Measurements from ENCODE around the gene FDX2. TPM values are rescaled to one million over a fixed set of nuclear protein-coding genes. Genes with fewer than 3 reads are reported as not detected.

Gene FDX2
- polyA plus RNA-seq, 1 donor from 2014 or later: 82.7 TPM

DNA sequence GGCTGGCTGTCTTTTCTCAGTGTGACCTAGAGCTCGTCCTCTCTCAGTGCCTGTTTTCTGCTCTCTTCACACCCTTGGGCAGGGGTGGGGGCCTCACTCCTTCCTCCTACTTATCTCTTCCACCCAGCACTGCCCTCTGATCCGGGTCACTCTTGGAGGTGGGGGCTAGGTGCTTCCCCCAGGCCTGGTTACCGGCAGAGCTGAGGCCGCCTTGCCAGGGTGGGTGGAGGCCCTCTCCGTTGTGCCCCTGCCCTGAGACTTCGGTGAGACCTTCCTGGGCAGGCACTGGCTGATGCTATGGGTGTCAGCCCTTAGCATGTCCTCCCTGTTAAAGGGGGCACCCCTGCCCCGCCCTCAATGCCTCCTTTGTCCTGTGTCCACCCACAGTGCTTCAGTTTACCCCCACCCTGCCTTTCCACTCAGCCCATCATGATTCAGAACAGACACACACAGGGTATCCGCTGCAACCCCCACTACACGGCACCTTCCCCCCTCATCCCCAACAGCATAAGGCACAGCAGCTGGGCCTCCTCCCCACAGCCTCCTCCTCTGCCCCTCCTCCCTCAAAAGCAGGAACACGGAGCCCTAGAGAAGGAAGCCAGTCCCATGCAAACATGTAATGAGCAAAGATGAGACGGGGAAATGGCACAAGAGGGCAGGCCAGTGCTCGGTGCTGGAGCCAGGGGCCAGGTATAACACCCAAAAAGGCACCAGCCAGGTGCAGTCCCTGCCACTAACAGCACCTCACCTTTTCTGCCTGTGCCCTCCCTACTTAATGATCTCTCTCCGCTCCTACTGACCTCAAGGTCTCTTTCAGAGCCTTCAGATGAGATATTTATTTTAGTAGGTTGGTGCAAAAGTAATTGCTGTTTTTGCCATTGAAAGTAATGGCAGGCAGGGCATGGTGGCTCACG is 16.0 kb downstream of the FDX2 start:
- Histone ChIP-seq H4K20me1 (ENCODE audit: insufficient read depth) (no peaks in the 10 kb centered on the region), H3K4me2 (ENCODE audit: low read length) (no peak overlapping the region), H3K27me3 (ENCODE audit: insufficient read depth, low read depth, low read length) (peaks cover 30% of the 10 kb centered on the region), H3K79me2 (replicated peaks; ENCODE audit: insufficient read depth, low read length) (no peaks in the 10 kb centered on the region), H3K27ac (ENCODE audit: low read length) (no peak overlapping the region), H3K9me2 (ENCODE audit: insufficient read depth, low read length) (no peaks in the 10 kb centered on the region), H3K36me3 (ENCODE audit: insufficient read depth, low read length) (no peaks in the 10 kb centered on the region), H2AFZ (ENCODE audit: low read depth, low read length) (no peak overlapping the region), H3F3A (ENCODE audit: insufficient read depth, low read length, poor library complexity, severe bottlenecking) (no peaks in the 10 kb centered on the region), H3K4me3 (ENCODE audit: low read length) (no peak overlapping the region), H3K9ac (ENCODE audit: low read length) (no peak overlapping the region), H3K9me3 (ENCODE audit: low read length) (no peaks in the 10 kb centered on the region)
- TF ChIP-seq MXI1 (conservative IDR thresholded peaks at IDR 0.05; ENCODE audit: poor library complexity, severe bottlenecking) (no peak), POLR2AphosphoS5 (IDR thresholded peaks at IDR 0.05) (no peak), RAD21 (conservative IDR thresholded peaks at IDR 0.05) (no peak), TAF1 (IDR thresholded peaks at IDR 0.05; ENCODE audit: low read depth) (no peak)

DNA sequence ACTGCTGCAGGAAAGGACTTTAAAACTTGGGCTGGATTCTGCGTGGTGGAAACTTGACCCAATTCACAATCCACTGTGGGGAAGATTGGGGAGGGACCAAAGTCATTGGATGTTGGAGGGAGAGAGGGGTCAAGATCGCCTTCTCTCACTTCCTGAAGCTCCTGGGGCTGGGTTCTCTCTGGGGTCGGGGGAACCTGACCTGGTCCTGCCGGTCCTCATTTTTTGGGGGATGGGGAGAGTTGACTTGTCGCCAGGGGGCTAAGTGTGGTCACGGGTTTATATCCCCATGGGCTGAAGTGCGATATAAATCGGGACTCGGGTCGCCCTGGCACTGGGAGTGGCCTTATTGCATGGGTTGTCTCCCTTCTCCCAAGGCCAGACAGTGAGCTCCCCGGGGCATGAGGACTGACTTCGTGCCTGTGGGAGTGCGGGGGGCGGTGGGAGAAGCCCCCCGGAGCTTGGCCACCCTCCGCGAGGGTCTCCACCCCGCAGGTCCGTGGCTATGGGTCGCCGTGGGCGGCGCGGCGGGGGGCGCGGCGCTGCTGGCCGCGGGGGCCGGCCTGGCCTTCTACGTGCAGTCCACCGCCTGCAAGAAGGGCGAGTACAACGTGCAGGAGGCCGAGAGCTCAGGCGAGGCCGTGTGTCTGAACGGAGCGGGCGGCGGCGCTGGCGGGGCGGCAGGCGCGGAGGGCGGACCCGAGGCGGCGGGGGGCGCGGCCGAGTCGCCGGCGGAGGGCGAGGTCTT is 19.8 kb downstream of the FDX2 start:
- Histone ChIP-seq H3K36me3 (ENCODE audit: insufficient read depth, low read length) (no peaks in the 10 kb centered on the region), H3K9me3 (ENCODE audit: low read length) (no peaks in the 10 kb centered on the region), H3K79me2 (replicated peaks; ENCODE audit: insufficient read depth, low read length) (no peaks in the 10 kb centered on the region), H3K27me3 (ENCODE audit: insufficient read depth, low read depth, low read length) (peaks cover 67% of the 10 kb centered on the region), H3K4me3 (ENCODE audit: low read length) (no peak overlapping the region), H3K9me2 (ENCODE audit: insufficient read depth, low read length) (no peaks in the 10 kb centered on the region), H3K4me2 (ENCODE audit: low read length) (no peak overlapping the region), H4K20me1 (ENCODE audit: insufficient read depth) (no peaks in the 10 kb centered on the region), H3K27ac (ENCODE audit: low read length) (no peak overlapping the region), H3F3A (ENCODE audit: insufficient read depth, low read length, poor library complexity, severe bottlenecking) (no peaks in the 10 kb centered on the region), H3K9ac (ENCODE audit: low read length) (no peak overlapping the region), H2AFZ (ENCODE audit: low read depth, low read length) (no peak overlapping the region)
- no peak for TF ChIP-seq SMC3 (conservative IDR thresholded peaks at IDR 0.05; ENCODE audit: poor library complexity)
- TF ChIP-seq MXI1 (conservative IDR thresholded peaks at IDR 0.05; ENCODE audit: poor library complexity, severe bottlenecking): no peak
- TF ChIP-seq, protein P1, sequence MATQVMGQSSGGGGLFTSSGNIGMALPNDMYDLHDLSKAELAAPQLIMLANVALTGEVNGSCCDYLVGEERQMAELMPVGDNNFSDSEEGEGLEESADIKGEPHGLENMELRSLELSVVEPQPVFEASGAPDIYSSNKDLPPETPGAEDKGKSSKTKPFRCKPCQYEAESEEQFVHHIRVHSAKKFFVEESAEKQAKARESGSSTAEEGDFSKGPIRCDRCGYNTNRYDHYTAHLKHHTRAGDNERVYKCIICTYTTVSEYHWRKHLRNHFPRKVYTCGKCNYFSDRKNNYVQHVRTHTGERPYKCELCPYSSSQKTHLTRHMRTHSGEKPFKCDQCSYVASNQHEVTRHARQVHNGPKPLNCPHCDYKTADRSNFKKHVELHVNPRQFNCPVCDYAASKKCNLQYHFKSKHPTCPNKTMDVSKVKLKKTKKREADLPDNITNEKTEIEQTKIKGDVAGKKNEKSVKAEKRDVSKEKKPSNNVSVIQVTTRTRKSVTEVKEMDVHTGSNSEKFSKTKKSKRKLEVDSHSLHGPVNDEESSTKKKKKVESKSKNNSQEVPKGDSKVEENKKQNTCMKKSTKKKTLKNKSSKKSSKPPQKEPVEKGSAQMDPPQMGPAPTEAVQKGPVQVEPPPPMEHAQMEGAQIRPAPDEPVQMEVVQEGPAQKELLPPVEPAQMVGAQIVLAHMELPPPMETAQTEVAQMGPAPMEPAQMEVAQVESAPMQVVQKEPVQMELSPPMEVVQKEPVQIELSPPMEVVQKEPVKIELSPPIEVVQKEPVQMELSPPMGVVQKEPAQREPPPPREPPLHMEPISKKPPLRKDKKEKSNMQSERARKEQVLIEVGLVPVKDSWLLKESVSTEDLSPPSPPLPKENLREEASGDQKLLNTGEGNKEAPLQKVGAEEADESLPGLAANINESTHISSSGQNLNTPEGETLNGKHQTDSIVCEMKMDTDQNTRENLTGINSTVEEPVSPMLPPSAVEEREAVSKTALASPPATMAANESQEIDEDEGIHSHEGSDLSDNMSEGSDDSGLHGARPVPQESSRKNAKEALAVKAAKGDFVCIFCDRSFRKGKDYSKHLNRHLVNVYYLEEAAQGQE (IDR thresholded peaks at IDR 0.05; ENCODE audit: borderline replicate concordance): no peak
- TF ChIP-seq RAD21 (conservative IDR thresholded peaks at IDR 0.05): no peak
- TF ChIP-seq, protein P2, sequence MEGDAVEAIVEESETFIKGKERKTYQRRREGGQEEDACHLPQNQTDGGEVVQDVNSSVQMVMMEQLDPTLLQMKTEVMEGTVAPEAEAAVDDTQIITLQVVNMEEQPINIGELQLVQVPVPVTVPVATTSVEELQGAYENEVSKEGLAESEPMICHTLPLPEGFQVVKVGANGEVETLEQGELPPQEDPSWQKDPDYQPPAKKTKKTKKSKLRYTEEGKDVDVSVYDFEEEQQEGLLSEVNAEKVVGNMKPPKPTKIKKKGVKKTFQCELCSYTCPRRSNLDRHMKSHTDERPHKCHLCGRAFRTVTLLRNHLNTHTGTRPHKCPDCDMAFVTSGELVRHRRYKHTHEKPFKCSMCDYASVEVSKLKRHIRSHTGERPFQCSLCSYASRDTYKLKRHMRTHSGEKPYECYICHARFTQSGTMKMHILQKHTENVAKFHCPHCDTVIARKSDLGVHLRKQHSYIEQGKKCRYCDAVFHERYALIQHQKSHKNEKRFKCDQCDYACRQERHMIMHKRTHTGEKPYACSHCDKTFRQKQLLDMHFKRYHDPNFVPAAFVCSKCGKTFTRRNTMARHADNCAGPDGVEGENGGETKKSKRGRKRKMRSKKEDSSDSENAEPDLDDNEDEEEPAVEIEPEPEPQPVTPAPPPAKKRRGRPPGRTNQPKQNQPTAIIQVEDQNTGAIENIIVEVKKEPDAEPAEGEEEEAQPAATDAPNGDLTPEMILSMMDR (IDR thresholded peaks at IDR 0.05; ENCODE audit: poor library complexity, severe bottlenecking): no peak
- no peak for TF ChIP-seq EP300 (conservative IDR thresholded peaks at IDR 0.05; ENCODE audit: poor library complexity, severe bottlenecking)
- no peak for TF ChIP-seq TAF1 (IDR thresholded peaks at IDR 0.05; ENCODE audit: low read depth)
- TF ChIP-seq EZH2 (IDR thresholded peaks at IDR 0.05; ENCODE audit: borderline replicate concordance, insufficient read depth, low read length, poor library complexity, severe bottlenecking): no peak
- no peak for TF ChIP-seq POLR2AphosphoS5 (IDR thresholded peaks at IDR 0.05)

Measured in neural cell (in vitro differentiated cells).